Left ventricle myocardium inferior (tissue), 1 donor: ENCODE measurements around the gene LILRA5. TPM values are rescaled to one million over a fixed set of nuclear protein-coding genes. Genes with fewer than 3 reads are reported as not detected.

Source experiments
- DNase-seq: peaks from one replicate; pipeline ENCODE4 v3.0.0-alpha.2; 2020
- H3K27ac ChIP-seq: fragments of 200-600 bp; replicated peaks from 2 replicates; pipeline ENCODE4 v1.8.0; 2021
- H3K27me3 ChIP-seq: fragments of 200-600 bp; 2 replicates; pipeline ENCODE4 v1.8.0; 2021; ENCODE audit warnings: low read depth
- H3K36me3 ChIP-seq: fragments of 200-600 bp; 2 replicates; pipeline ENCODE4 v1.8.0; 2021
- H3K4me1 ChIP-seq: fragments of 200-600 bp; 2 replicates; pipeline ENCODE4 v1.8.0; 2021
- H3K4me3 ChIP-seq: fragments of 200-600 bp; 2 replicates; pipeline ENCODE4 v1.8.0; 2021; ENCODE audit warnings: mild to moderate bottlenecking, moderate library complexity
- H3K9me3 ChIP-seq: fragments of 200-600 bp; replicated peaks from 2 replicates; pipeline ENCODE4 v1.8.0; 2021
- intact Hi-C: fragments of 100-400 bp; cut with micrococcal nuclease; formaldehyde crosslinking; loops from one replicate; pipeline ENCODE4 v1.11.0; 2022
- total RNA-seq: library from RNA; stranded (reverse); fragmentation: NEBNext Ultra II Directional; extraction: Animal tissue kit (Norgen Biotek cat#: 25700); gene quantifications from one replicate; pipeline ENCODE4 v1.2.1, GENCODE V29; 2021
- TF ChIP-seq, protein P1 (sequence below): fragments of 200-600 bp; IDR thresholded peaks from 2 replicates; pipeline ENCODE4 v1.8.0; 2021; ENCODE audit warnings: antibody characterized with exemption, mild to moderate bottlenecking, borderline replicate concordance
- donor health status: DM: no; HTN: yes; CAD: no; lungs with severe emphysema.

The LILRA5 gene
- total RNA-seq, 1 donor from 2014 or later = 0.66 TPM

DNA sequence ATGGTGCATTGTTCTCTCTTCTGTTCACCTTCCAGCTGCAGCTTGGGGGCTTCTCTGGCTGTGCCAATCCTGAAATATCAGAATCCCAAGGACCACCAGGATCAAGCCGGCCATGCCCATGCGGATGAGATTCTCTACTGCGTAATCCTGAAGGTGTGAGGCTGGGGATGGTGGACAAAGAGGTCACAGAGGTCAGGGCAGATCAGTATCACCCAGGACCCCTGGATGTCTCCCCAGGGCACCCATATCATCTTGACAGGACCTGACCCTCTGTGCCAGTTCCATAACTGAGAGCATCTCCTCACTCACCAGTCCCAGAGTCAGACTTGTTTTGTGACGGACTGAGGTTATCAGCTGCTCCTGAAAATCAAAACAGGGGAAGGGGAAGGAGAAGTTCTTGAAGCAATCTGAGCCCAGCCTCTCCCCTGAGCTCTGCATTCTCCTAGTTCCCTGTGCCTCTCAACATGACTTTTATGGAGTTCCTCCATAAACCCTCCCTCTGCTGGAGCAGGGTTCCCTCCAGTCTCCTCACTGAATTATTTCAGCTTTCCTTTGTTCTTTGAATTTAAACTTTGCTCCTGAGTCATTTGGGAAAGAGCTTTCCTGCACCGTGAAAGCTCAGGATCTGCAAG lies 5.5 kb downstream of the LILRA5 start:
- no peak overlapping the region for H3K4me3 ChIP-seq
- intact Hi-C loops = no loop called here
- no peaks in the 10 kb centered on the region for H3K36me3 ChIP-seq
- no peaks in the 10 kb centered on the region for H3K9me3 ChIP-seq
- H3K27me3 ChIP-seq = peaks cover 59% of the 10 kb centered on the region
- no peak overlapping the region for H3K27ac ChIP-seq
- TF ChIP-seq, protein P1, sequence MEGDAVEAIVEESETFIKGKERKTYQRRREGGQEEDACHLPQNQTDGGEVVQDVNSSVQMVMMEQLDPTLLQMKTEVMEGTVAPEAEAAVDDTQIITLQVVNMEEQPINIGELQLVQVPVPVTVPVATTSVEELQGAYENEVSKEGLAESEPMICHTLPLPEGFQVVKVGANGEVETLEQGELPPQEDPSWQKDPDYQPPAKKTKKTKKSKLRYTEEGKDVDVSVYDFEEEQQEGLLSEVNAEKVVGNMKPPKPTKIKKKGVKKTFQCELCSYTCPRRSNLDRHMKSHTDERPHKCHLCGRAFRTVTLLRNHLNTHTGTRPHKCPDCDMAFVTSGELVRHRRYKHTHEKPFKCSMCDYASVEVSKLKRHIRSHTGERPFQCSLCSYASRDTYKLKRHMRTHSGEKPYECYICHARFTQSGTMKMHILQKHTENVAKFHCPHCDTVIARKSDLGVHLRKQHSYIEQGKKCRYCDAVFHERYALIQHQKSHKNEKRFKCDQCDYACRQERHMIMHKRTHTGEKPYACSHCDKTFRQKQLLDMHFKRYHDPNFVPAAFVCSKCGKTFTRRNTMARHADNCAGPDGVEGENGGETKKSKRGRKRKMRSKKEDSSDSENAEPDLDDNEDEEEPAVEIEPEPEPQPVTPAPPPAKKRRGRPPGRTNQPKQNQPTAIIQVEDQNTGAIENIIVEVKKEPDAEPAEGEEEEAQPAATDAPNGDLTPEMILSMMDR = no peak
- no peak for DNase-seq
- H3K4me1 ChIP-seq = no peaks in the 10 kb centered on the region

DNA sequence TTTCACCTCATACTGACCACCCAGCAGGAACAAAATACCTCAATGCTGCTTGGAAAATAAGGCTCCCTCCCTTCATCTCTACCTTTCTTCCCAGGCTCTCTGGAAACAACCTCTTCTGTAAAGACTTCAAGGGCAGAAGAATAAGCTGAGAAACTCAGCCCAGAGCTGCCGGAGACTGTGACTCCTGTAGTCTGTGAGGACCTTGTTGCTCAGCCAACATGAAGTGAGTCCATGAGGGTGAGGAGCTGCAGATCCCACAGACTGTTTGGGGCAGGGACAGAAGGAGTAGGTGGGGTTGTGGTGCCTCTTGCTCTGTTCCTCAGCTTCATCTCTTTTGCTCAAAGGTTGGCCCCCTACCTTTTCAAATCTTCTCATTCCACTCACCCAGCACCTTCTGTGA lies 7.8 kb downstream of the LILRA5 start:
- Histone ChIP-seq H3K27me3 (peaks cover 39% of the 10 kb centered on the region), H3K36me3 (no peaks in the 10 kb centered on the region), H3K27ac (no peak overlapping the region), H3K4me1 (no peaks in the 10 kb centered on the region), H3K9me3 (no peaks in the 10 kb centered on the region), H3K4me3 (no peak overlapping the region)
- TF ChIP-seq, protein P1 = no peak
- intact Hi-C loops = no loop called here
- DNase-seq = no peak

DNA sequence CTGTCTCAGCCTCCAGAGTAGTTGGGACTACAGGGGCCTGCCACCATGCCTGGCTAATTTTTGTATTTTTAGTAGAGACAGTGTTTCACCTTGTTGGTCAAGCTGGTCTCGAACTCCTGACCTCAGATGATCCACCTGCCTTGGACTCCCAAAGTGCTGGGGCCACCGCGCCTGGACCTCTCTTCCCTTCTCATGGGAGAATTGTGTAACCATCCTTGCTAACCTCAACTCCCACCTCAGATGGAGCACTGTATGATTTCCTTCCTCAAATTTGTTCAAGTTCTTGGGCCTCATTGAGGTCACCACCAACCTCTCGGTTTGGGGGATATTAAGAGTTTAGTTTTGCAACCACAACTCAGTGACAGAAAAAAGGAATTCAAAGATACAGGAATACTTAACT lies 10.7 kb downstream of the LILRA5 start:
- Histone ChIP-seq H3K27ac (no peak overlapping the region), H3K4me3 (no peak overlapping the region), H3K9me3 (no peaks in the 10 kb centered on the region), H3K4me1 (no peaks in the 10 kb centered on the region), H3K36me3 (no peaks in the 10 kb centered on the region), H3K27me3 (peaks cover 50% of the 10 kb centered on the region)
- TF ChIP-seq, protein P1 = no peak
- DNase-seq = no peak
- intact Hi-C loops = no loop called here

DNA sequence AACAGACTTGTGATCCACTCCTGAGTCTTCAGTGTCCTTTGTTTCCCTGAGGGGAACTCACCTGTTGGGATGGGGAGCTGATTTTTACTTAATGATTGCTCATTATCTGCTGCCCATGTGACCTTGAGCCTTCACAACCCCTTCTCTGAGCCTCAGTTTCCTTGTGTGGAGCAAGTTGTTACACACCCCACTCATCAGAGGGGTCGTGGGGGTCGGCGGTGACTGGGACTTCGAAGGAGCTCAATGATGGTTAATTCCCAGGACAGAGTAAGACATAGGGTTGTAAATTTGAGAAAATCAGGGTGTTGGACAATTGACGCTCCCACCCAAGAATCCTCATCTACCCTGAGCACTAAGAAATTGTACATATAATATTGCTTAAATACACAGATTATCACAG lies 13.5 kb downstream of the LILRA5 start:
- H3K27me3 ChIP-seq = peaks cover 42% of the 10 kb centered on the region
- H3K27ac ChIP-seq = no peak overlapping the region
- no peaks in the 10 kb centered on the region for H3K9me3 ChIP-seq
- TF ChIP-seq, protein P1 = no peak
- H3K4me3 ChIP-seq = no peak overlapping the region
- intact Hi-C loops = no loop called here
- DNase-seq = no peak
- H3K4me1 ChIP-seq = no peaks in the 10 kb centered on the region
- H3K36me3 ChIP-seq = no peaks in the 10 kb centered on the region

DNA sequence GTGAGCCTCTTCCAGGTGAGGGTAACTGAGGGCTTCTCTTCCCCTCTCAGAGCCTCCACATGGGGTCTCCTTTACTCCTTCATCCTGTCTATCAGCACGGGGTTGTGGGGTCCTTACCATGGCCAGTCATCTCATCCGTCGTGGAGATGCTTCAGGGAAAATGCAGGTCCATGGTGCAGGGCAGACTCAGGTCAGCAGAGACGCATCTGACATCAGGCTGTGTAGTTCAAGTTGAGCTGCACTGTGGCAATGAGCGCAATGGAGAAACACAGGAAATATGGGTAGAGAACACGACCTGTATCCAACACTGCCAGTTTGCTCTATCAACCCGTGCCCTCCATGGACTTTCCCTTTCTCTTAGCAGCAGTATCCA lies 13.9 kb downstream of the LILRA5 start:
- no peak overlapping the region for H3K4me3 ChIP-seq
- no peaks in the 10 kb centered on the region for H3K9me3 ChIP-seq
- H3K27me3 ChIP-seq = peaks cover 46% of the 10 kb centered on the region
- no peak for DNase-seq
- intact Hi-C loops = no loop called here
- H3K4me1 ChIP-seq = no peaks in the 10 kb centered on the region
- TF ChIP-seq, protein P1 = no peak
- no peak overlapping the region for H3K27ac ChIP-seq
- H3K36me3 ChIP-seq = no peaks in the 10 kb centered on the region
